ENCODE data around the gene AHR.
A peak's percentile ranks its signal among the peaks of the same experiment; 100 is the strongest.

The AHR gene

DNA sequence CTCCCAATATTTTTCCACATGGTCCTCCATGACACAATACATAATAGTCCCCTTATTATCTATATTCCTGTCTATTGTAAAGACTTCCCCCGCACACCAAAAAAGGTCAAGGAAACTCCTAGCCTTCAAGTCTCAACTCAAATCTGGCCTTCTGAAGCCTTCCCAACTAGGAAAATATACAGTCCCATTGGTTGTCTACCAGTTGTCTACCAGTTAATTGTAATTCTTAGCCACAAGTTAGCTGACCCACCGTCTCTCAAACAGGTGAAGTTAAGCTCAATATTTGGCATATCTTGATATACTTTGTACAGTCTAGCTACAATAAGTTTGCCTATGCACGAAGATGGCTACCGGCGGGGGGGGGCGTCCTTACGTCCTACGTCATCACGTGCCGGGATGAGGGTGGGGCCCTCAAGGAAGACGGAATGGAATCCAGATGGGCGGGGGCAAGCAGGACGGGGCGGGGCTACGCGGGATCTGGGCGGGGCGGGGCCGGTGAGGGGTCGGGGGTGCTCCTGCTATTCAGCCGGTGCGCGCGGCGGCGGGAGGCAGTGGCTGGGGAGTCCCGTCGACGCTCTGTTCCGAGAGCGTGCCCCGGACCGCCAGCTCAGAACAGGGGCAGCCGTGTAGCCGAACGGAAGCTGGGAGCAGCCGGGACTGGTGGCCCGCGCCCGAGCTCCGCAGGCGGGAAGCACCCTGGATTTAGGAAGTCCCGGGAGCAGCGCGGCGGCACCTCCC is at the start of gene AHR:
Gene AHR, plus strand, starts transcription at position 551 of the 738 bp plus-strand sequence. CDS start 613 bp downstream, outside the sequence.
- DNase-seq (ENCODE audit: low read depth in 2 of 3, low spot score in 2 of 3): peak; percentile 62 to 84 (median 62)

DNA sequence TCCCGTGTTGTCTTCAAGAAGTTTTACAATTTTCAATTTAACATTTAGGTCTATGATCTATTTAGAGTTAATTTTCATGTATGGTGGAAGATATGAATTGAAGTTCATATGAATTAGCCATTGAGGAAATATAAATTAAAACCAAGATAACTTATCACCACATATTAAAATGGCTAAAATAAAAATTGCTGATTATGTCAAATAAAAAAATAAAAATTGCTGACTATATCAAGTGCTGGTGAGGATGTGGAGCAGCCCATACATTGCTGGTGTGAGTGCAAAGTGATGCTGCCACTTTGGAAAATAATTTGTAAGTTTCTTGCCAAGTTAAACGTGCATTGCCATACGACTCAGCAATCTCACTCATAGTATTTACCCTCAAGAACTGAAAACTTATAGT is 44.6 kb upstream of the AHR start:
- no peak for DNase-seq (ENCODE audit: low read depth in 2 of 3, low spot score in 2 of 3)

DNA sequence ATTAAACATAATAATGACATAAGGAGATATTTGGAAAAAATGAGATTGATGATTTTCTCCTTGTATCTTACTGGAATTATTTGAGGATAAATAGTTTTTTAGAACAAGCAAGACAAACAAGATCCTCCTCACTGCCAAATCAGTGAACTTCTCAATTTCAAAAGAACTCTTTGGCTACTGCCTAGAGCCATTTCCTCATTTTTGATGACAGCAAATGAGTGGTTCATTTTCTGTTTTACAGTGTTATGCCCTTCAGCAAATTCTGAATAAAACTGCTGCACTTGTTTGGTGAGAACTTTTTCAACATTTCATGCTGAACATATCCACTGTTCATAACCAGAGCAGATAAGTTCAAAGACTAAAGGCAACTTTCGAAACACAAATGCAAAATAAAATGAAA is 42.5 kb upstream of the AHR start:
- DNase-seq (ENCODE audit: low read depth in 2 of 3, low spot score in 2 of 3): no peak

DNA sequence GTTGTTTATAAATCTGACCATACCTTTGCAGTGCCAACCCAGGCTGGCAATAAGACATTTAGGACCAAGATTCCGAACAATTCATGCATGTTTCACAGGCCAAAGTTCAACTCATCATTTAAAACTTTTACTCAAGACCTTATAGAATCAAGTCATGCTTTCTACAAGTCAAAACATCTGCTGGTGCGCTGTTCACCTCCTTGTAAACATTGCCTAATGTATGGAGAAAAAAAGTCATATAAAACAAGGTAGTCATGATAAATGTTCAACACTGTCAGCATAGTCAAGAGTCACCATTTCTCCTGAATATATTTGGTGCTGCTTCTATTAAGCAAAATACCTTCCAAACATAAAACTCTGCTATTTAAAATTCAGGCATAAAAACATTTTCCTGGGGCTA is 42.1 kb upstream of the AHR start:
- no peak for DNase-seq (ENCODE audit: low read depth in 2 of 3, low spot score in 2 of 3)

DNA sequence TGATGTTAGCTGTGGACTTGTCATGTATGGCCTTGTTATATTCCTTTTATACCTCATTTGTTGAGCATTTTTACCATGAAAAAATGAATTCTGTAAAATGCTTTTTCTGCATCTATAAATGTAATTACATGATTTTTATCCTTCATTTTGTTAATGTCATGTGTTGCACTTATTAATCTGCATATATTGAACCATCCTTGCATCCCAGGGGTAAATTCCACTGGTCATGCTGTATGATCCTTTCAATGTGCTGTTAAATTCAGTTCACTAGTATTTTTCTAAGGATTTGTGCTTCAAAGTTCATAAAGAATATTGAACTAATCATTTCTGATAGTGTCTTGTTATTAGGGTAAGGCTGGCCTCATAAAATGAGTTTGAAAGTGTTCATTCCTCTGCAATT is 31.9 kb upstream of the AHR start:
- no peak for DNase-seq (ENCODE audit: low read depth in 2 of 3, low spot score in 2 of 3)

DNA sequence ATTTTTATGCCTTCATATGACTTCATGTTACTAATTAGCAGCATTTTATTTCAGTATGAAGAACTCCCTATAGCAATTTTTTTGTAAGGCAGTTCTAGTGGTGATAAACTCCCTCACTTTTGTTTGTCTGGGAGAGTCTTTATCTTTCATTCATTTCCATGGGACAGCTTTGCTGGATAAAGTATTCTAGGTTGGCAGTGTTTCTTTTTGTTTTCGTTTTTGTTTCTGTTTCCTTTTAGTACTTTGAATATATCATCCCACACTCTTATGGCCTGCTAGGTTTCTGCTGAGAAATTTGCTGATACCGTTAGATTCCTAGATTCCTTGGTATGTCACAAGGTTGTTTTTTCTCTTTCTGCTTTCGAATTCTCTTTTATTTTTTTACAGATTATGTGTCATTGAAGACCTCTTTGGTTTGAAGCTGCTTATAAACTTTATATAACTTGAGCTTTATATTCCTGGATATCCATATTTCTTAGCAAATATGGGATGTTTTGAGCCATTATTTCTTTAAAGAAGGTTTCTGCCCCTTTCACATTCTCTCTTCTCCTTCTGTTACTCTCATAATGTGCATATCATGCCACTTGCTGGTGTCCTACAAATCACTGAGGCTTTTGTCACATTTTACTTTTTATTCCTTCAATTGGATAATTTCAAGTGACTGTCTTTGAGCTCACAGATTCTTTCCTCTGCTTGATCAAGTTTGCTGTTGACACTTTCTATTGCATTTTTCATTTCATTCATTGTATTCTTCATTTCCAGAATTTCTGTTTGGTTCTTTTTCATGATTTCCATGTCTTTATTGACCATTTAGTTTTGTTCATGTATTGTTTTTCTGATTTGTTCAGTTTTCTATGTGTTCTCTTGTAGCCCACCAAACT is 28.9 kb upstream of the AHR start:
- DNase-seq (ENCODE audit: low read depth in 2 of 3, low spot score in 2 of 3): no peak

- DNase-seq (ENCODE audit: low read depth in 2 of 3, low spot score in 2 of 3): no peak
These were observed 23.8 kb upstream of the AHR start for GRCh38 chr7:17274551-17275245.

DNA sequence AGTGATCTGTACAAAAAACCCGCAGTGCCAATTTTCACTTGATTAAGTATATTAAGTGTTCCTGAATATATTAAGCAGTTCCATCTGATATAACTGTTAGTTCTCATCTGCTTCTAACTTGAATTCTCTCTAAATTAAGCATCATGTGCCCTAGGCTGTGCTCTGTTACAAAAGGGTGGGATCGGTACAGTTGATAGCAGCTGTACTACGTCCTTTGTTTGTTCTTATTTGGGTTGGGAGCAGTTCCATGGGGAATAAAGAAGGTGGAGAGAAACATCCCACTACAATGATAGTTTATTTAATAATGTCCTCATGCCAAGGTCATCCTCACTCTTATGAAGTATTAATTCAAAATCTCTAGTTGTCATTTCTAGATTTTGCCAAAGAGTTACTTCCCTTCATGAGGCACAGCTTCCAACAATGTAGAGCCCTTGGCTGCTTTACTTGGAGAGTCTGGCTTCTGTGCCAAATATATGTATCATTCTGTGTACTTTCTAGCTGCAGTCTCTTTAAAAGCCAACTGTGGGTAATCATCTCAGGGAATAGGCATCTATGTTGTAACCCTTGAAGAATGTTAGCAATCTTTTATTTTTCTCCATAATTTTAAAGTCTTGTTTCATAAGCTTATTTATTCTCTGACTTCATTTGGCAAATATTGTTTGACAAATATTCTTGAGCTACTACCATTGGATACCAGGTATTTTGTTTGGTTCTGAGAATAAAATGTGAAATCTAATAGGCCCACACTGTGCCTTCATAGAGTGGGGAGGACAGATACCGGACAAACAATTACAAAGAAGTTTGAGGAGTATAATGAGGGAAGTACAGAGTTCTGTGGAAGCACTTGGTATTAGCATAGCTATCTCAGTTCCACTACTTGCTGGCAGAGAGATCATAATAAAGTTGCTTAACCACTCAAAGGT is 22.4 kb upstream of the AHR start:
- DNase-seq (ENCODE audit: low read depth in 2 of 3, low spot score in 2 of 3): no peak

DNA sequence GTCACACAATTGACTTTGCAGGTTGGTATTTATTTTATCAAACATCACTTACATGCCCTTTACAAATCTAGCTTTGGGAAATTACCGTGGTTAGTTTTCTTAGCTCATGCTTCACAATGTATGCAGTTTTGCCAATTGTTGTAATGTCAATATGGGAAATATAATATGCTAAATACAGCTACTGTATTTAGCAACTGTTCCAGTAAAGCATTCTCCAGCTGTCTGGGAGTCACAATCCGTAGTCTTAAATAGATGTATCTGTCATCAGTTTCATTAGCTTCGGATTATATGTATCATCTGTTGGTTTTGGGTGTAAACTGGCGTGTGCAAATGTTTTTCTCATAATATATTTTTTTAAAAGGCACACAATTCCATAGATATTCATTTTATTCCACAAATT is 19.4 kb upstream of the AHR start:
- DNase-seq (ENCODE audit: low read depth in 2 of 3, low spot score in 2 of 3): no peak

- no peak for DNase-seq (ENCODE audit: low read depth in 2 of 3, low spot score in 2 of 3)
These were observed 9.3 kb upstream of the AHR start for GRCh38 chr7:17289074-17289645.

- DNase-seq (ENCODE audit: low read depth in 2 of 3, low spot score in 2 of 3): no peak
These were observed 5.6 kb upstream of the AHR start for GRCh38 chr7:17292843-17293242.

DNA sequence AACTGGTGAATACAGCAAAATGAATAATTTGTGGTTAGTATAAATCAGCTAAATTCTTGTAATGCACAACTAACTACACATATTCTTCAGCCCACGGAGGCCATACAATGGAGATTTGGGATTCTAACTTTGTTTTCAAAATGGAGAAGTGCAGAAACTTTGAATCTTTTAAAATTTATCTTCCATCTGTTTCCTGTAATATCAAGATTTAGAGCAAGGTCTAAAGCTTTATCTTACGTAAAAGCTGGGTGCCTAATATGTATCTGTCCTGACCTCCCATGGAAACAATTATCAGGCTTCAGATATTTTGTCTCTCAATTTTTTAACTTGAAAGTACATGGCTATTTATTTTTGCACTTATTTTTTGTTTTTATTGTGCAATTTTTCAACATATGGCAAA is 5.0 kb upstream of the AHR start:
- no peak for DNase-seq (ENCODE audit: low read depth in 2 of 3, low spot score in 2 of 3)

DNA sequence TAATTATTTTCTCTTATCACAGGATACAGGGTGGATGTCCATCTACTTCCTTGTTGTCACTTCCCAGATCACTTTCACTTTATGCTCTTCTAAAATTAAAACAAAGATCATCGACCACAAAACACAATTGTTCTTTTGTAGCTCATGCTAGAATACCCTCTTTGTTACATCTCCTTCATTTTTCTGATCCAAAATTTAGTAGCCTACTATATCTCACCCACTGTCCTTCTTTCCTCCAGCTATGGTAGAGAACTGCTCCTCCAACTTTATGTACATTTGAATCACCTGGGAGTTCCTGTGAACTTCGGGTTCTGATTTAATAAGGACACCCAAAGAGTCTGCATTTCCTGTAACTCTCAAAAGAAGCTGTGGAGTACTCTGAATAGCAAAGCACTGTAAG is 1.2 kb upstream of the AHR start:
- no peak for DNase-seq (ENCODE audit: low read depth in 2 of 3, low spot score in 2 of 3)

GRCh38 chr7:17298840-17299482 is 509 bp downstream of the AHR start:
- peak in 2 of 3 experiments; percentile 23 to 33 for DNase-seq (ENCODE audit: low read depth in 2 of 3, low spot score in 2 of 3)

DNA sequence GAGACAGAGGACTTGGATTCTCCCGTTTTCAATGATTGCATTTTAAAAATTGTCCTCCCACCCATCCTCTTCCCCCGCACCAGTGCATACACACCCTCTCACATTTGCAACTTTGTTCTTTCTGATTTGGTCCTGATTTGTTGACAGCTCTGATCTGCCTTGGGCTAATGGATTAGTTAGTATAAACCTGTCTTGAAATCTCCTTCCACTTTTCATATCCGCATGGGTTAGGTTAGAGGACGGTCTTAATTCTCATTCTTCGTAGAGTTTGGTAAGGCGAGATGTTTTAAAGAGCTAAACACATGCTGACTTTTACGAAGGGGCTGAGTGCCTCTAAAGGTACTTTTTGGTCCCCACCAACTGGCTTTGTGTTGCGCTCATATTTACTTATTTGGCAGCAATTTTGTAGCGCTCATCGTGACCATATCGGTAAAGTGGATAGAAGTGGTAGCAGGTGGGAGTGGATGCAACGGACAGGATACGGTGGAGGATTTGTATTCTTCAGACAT is 1.1 kb downstream of the AHR start:
- peak in 1 of 3 experiments; percentile 2 for DNase-seq (ENCODE audit: low read depth in 2 of 3, low spot score in 2 of 3)

GRCh38 chr7:17300012-17300411 is 1.6 kb downstream of the AHR start:
- DNase-seq (ENCODE audit: low read depth in 2 of 3, low spot score in 2 of 3): no peak

GRCh38 chr7:17300437-17300836 is 2.0 kb downstream of the AHR start:
- no peak for DNase-seq (ENCODE audit: low read depth in 2 of 3, low spot score in 2 of 3)

DNA sequence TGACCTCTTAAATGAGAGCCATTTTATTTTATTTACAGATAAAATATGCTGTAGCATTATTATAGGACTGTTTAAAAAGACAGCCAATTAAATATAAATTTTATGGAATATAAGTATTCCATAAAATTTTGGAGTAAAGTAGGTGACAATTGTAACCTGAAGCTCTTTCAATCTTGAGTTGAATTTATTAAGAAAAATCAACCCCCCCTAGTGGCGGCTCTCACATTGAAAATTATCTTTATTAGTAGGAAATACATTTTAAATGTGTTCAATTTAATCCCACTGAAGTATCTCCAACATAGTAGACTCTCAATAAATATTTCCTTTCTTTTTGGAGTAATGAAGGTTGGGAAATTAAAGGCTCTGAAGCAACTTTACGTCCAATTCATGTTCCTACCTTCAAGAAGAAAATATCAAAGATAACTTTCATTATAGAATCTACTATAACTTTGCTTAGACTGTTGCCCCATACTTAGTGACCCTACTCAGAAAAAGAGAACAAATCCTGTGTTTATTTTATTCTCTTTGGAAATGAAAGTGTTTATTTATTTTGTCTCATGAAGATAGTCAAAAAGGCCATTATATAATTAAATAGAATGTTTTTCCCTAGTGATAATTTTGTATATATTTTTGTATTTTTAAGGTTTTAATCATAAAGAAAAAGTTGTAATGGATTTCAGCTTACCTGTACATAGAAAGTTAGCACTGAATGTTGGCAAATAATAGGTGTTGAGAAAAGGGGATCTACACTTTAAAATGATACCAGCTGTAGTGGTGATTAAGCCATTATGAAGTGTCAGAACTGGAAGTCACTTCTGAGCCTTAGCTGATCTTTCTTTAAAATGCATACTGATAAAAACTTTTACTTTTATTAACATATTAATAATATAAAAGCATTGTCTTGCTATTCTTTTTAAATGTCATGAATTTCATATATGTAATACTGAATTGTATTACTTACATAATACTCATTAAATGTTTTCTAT is 3.3 kb downstream of the AHR start:
- DNase-seq (ENCODE audit: low read depth in 2 of 3, low spot score in 2 of 3): no peak
